ENCODE results near the gene COA6. TPM values are rescaled to one million over a fixed set of nuclear protein-coding genes. Genes with fewer than 3 reads are reported as not detected.

The COA6 gene
- total RNA-seq, 1 donor from 2014 or later = 39.0 TPM

- Histone ChIP-seq H3K9me3 (replicated peaks) (no peaks in the 10 kb centered on the region), H3K4me1 (no peaks in the 10 kb centered on the region), H3K36me3 (peaks cover 72% of the 10 kb centered on the region), H3K27me3 (ENCODE audit: low read depth) (no peaks in the 10 kb centered on the region), H3K4me3 (no peak overlapping the region), H3K27ac (replicated peaks) (no peak overlapping the region)
- DNase-seq = no peak
- TF ChIP-seq CTCF (IDR thresholded peaks at IDR 0.05; ENCODE audit: borderline replicate concordance) = no peak
- intact Hi-C loops (cut with micrococcal nuclease) = no loop called here
Observed at GRCh38 chr1:234381699-234382555, 8.7 kb downstream of the COA6 start.

- no peak for DNase-seq
- Histone ChIP-seq H3K36me3 (peaks cover 44% of the 10 kb centered on the region), H3K4me3 (no peak overlapping the region), H3K27me3 (ENCODE audit: low read depth) (no peaks in the 10 kb centered on the region), H3K9me3 (replicated peaks) (no peaks in the 10 kb centered on the region), H3K27ac (replicated peaks) (no peak overlapping the region), H3K4me1 (no peaks in the 10 kb centered on the region)
- TF ChIP-seq CTCF (IDR thresholded peaks at IDR 0.05; ENCODE audit: borderline replicate concordance) = no peak
- intact Hi-C loops (cut with micrococcal nuclease) = no loop called here
Observed at GRCh38 chr1:234386122-234386521, 12.9 kb downstream of the COA6 start.

- H3K4me1 ChIP-seq = no peaks in the 10 kb centered on the region
- peaks cover 55% of the 10 kb centered on the region for H3K36me3 ChIP-seq
- no peaks in the 10 kb centered on the region for H3K9me3 ChIP-seq (replicated peaks)
- H3K27me3 ChIP-seq (ENCODE audit: low read depth) = no peaks in the 10 kb centered on the region
- no peak overlapping the region for H3K4me3 ChIP-seq
- H3K27ac ChIP-seq (replicated peaks) = no peak overlapping the region
- TF ChIP-seq CTCF (IDR thresholded peaks at IDR 0.05; ENCODE audit: borderline replicate concordance) = no peak
- intact Hi-C loops (cut with micrococcal nuclease) = no loop called here
- no peak for DNase-seq
Observed at GRCh38 chr1:234388094-234388493, 14.8 kb downstream of the COA6 start.

GRCh38 chr1:234393190-234393589 lies 19.9 kb downstream of the COA6 start:
- no peak for DNase-seq
- H3K4me3 ChIP-seq = no peak overlapping the region
- no peaks in the 10 kb centered on the region for H3K4me1 ChIP-seq
- no peak for TF ChIP-seq CTCF (IDR thresholded peaks at IDR 0.05; ENCODE audit: borderline replicate concordance)
- intact Hi-C loops (cut with micrococcal nuclease) = no loop called here
- no peaks in the 10 kb centered on the region for H3K9me3 ChIP-seq (replicated peaks)
- H3K27ac ChIP-seq (replicated peaks) = no peak overlapping the region
- H3K27me3 ChIP-seq (ENCODE audit: low read depth) = no peaks in the 10 kb centered on the region
- peaks cover 40% of the 10 kb centered on the region for H3K36me3 ChIP-seq

- no peak overlapping the region for H3K4me3 ChIP-seq
- peaks cover 3% of the 10 kb centered on the region for H3K4me1 ChIP-seq
- DNase-seq = no peak
- H3K36me3 ChIP-seq = peaks cover 39% of the 10 kb centered on the region
- H3K27me3 ChIP-seq (ENCODE audit: low read depth) = no peaks in the 10 kb centered on the region
- intact Hi-C loops (cut with micrococcal nuclease) = no loop called here
- H3K9me3 ChIP-seq (replicated peaks) = no peaks in the 10 kb centered on the region
- no peak for TF ChIP-seq CTCF (IDR thresholded peaks at IDR 0.05; ENCODE audit: borderline replicate concordance)
- H3K27ac ChIP-seq (replicated peaks) = no peak overlapping the region
Observed at GRCh38 chr1:234395297-234395696, 22.0 kb downstream of the COA6 start.
